H9 (cell line): ENCODE measurements around the gene CD300LD. TPM values are rescaled to one million over a fixed set of nuclear protein-coding genes. Genes with fewer than 3 reads are reported as not detected.

Experiments used
- DNase-seq: peaks from one replicate; pipeline ENCODE4 v3.0.0-alpha.2; 2017
- H2AFZ ChIP-seq: one replicate; pipeline ENCODE4 v1.6.1; 2013; ENCODE audit warnings: mild to moderate bottlenecking, low read length, control low read depth, moderate library complexity
- H2AK5ac ChIP-seq: 2 replicates; pipeline ENCODE4 v1.6.1; 2013; ENCODE audit warnings: low read length, control low read depth, mixed read lengths; ENCODE audit not compliant: insufficient read length
- H2BK120ac ChIP-seq: one replicate; pipeline ENCODE4 v1.6.1; 2013; ENCODE audit warnings: low read depth, mild to moderate bottlenecking, low read length, control low read depth, inconsistent platforms; ENCODE audit not compliant: poor library complexity, severe bottlenecking
- H2BK12ac ChIP-seq: 2 replicates; pipeline ENCODE4 v1.6.1; 2013; ENCODE audit warnings: low read length, control low read depth, mixed read lengths, low read depth; ENCODE audit not compliant: insufficient read length
- H2BK15ac ChIP-seq: 2 replicates; pipeline ENCODE4 v1.6.1; 2013; ENCODE audit warnings: low read depth, low read length, control low read depth
- H2BK20ac ChIP-seq: one replicate; pipeline ENCODE4 v1.6.1; 2013; ENCODE audit warnings: low read depth, mild to moderate bottlenecking, low read length, control low read depth, inconsistent platforms; ENCODE audit not compliant: poor library complexity, severe bottlenecking
- H2BK5ac ChIP-seq: 2 replicates; pipeline ENCODE4 v1.6.1; 2013; ENCODE audit warnings: low read length, control low read depth, mixed read lengths; ENCODE audit not compliant: insufficient read length
- H3K14ac ChIP-seq: 2 replicates; pipeline ENCODE4 v1.6.1; 2013; ENCODE audit warnings: low read length, control low read depth; ENCODE audit not compliant: insufficient read depth
- H3K18ac ChIP-seq: 2 replicates; pipeline ENCODE4 v1.6.1; 2013; ENCODE audit warnings: low read depth, mild to moderate bottlenecking, mixed read lengths, low read length, control low read depth; ENCODE audit not compliant: insufficient read length
- H3K23ac ChIP-seq: 2 replicates; pipeline ENCODE4 v1.6.1; 2013; ENCODE audit warnings: low read length, control low read depth, mixed read lengths, low read depth; ENCODE audit not compliant: insufficient read length
- H3K23me2 ChIP-seq: 2 replicates; pipeline ENCODE4 v1.6.1; 2013; ENCODE audit warnings: low read depth, mild to moderate bottlenecking, mixed read lengths, low read length, control low read depth; ENCODE audit not compliant: insufficient read length, poor library complexity, severe bottlenecking
- H3K27ac ChIP-seq: 2 replicates; pipeline ENCODE4 v1.5.1; 2013; ENCODE audit warnings: low read length, control low read depth, mixed read lengths, low read depth; ENCODE audit not compliant: insufficient read length
- H3K27me3 ChIP-seq: 2 replicates; pipeline ENCODE4 v1.6.1; 2013; ENCODE audit warnings: low read length, control low read depth, inconsistent platforms; ENCODE audit not compliant: insufficient read depth
- H3K4ac ChIP-seq: 2 replicates; pipeline ENCODE4 v1.6.1; 2013; ENCODE audit warnings: low read depth, mild to moderate bottlenecking, control low read depth, inconsistent platforms, low read length, moderate library complexity
- H3K4me1 ChIP-seq: 2 replicates; pipeline ENCODE4 v1.6.1; 2013; ENCODE audit warnings: low read length, control low read depth, inconsistent platforms; ENCODE audit not compliant: insufficient read depth
- H3K4me2 ChIP-seq: 2 replicates; pipeline ENCODE4 v1.6.1; 2013; ENCODE audit warnings: low read length, control low read depth, mixed read lengths; ENCODE audit not compliant: insufficient read length, insufficient read depth
- H3K56ac ChIP-seq: 2 replicates; pipeline ENCODE4 v1.6.1; 2013; ENCODE audit warnings: low read depth, mild to moderate bottlenecking, mixed read lengths, low read length, control low read depth; ENCODE audit not compliant: insufficient read length
- H3K79me1 ChIP-seq: 2 replicates; pipeline ENCODE4 v1.6.1; 2013; ENCODE audit warnings: low read depth, mild to moderate bottlenecking, moderate library complexity, low read length, control low read depth, inconsistent platforms; ENCODE audit not compliant: insufficient read depth, poor library complexity, severe bottlenecking
- H3K79me2 ChIP-seq: 2 replicates; pipeline ENCODE4 v1.6.1; 2013; ENCODE audit warnings: low read length, control low read depth, inconsistent platforms; ENCODE audit not compliant: insufficient read depth
- H3K9ac ChIP-seq: 2 replicates; pipeline ENCODE4 v1.6.1; 2013; ENCODE audit warnings: low read length, control low read depth, mixed read lengths; ENCODE audit not compliant: insufficient read length; ENCODE audit errors: extremely low read depth
- H3K9me3 ChIP-seq: one replicate; pipeline ENCODE4 v1.6.1; 2013; ENCODE audit warnings: low read depth, low read length, inconsistent platforms; ENCODE audit not compliant: control insufficient read depth
- H3T11ph ChIP-seq: one replicate; pipeline ENCODE4 v1.6.1; 2013; ENCODE audit warnings: mild to moderate bottlenecking, low read length, control low read depth, inconsistent platforms
- H4K20me1 ChIP-seq: one replicate; pipeline ENCODE4 v1.6.1; 2013; ENCODE audit not compliant: control insufficient read depth, insufficient read length, insufficient read depth
- H4K5ac ChIP-seq: 2 replicates; pipeline ENCODE4 v1.6.1; 2013; ENCODE audit warnings: low read depth, mild to moderate bottlenecking, mixed read lengths, low read length, control low read depth; ENCODE audit not compliant: insufficient read length
- H4K8ac ChIP-seq: replicated peaks from 2 replicates; pipeline ENCODE4 v1.6.1; 2013; ENCODE audit warnings: low read length, control low read depth, mixed read lengths, low read depth; ENCODE audit not compliant: insufficient read length
- H4K91ac ChIP-seq: 2 replicates; pipeline ENCODE4 v1.6.1; 2013; ENCODE audit warnings: low read depth, mild to moderate bottlenecking, moderate library complexity, mixed read lengths, low read length, control low read depth; ENCODE audit not compliant: insufficient read length
- H3K27ac Mint-ChIP-seq, 3 experiments: 2 replicates in 2 of 3; 3 replicates in 1 of 3; pipeline ENCODE4 v1.8.0; 2020 to 2021; ENCODE audit warnings: mixed read lengths in 3 of 3, mild to moderate bottlenecking in 1 of 3, moderate library complexity in 1 of 3
- H3K27me3 Mint-ChIP-seq: 2 replicates; pipeline ENCODE4 v1.8.0; 2021; ENCODE audit warnings: low read depth, mild to moderate bottlenecking, moderate library complexity, mixed read lengths
- H3K36me3 Mint-ChIP-seq, 3 experiments: 2 replicates in 2 of 3; 3 replicates in 1 of 3; pipeline ENCODE4 v1.8.0; 2020 to 2021; ENCODE audit warnings: low read depth in 3 of 3, mixed read lengths in 3 of 3; ENCODE audit not compliant: insufficient read depth in 1 of 3
- H3K4me1 Mint-ChIP-seq, 2 experiments: 2 replicates each; pipeline ENCODE4 v1.8.0; 2020; ENCODE audit warnings: mixed read lengths in 2 of 2
- H3K4me3 Mint-ChIP-seq, 2 experiments: 2 replicates in 1 of 2; 3 replicates in 1 of 2; pipeline ENCODE4 v1.8.0; 2020 to 2021; ENCODE audit warnings: mild to moderate bottlenecking in 2 of 2, mixed read lengths in 2 of 2, moderate library complexity in 1 of 2
- H3K9me3 Mint-ChIP-seq, 2 experiments: 2 replicates in 1 of 2; 3 replicates in 1 of 2; pipeline ENCODE4 v1.8.0; 2020; ENCODE audit warnings: mild to moderate bottlenecking in 2 of 2, mixed read lengths in 2 of 2, moderate library complexity in 1 of 2
- WGBS: extraction: QIAGEN DNeasy Blood & Tissue Kit; methylation state at CpG from one replicate; pipeline ENCODE4 v1.1.7; 2013; ENCODE audit warnings: missing lambda C conversion rate, low lambda C conversion rate, mixed read lengths; ENCODE audit not compliant: insufficient read length; ENCODE audit errors: extremely low coverage; 5-methylcytosine and 5-hydroxymethylcytosine counted together
- total RNA-seq: library from RNA; stranded (reverse); gene quantifications from 2 replicates; pipeline ENCODE4 v1.2.1, GENCODE V29; 2021
- TF ChIP-seq, protein P1 (sequence below): fragments of 200-600 bp; sonication (generic); conservative IDR thresholded peaks from 3 replicates; pipeline ENCODE4 v1.8.0; 2021; ENCODE audit warnings: antibody characterized with exemption, mild to moderate bottlenecking

The CD300LD gene
- total RNA-seq, 1 experiment from 2014 or later: not detected

DNA sequence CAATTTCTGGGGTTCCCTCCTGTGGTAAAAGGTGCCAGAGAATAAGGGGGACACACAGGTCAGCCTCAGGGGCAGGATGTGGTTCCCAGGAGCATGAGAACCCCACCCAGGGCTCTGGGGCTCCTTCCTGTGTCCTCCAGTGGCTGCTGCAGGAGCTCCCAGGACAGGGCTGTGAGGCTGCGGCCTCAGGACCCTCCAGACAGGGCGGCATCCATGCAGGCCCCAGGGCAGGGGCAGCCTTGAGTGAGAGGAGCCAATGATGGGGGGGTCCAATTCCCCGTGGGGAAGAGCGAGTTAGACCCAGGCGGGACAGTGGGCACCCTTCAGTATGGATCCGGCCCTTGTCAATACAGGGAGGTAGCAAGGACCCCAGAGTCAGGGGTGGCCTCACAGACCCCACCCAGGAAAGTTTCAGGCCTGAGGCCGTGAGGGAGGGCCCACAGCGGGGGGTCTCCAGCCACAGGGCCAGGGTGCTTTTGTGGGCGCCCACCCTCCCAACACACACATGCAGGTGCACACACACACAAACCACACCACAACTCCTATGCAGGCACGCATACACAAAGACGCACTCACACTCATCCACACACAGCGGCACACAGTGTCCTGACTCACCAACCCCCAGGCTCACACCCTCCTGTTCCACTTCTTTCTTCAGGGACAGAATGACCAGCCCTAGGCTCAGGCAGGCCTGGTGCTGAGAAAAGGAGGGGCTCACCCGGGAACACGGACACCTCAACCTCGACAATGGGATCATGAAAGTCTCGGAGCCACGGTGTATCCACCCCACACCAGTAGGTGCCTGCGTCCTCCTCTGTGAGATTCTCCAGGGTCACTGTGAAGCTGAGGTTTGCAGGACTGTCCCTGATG is 48.0 kb downstream of the CD300LD start:
- Histone ChIP-seq H2BK12ac (no peak overlapping the region), H4K20me1 (no peaks in the 10 kb centered on the region), H3K56ac (no peak overlapping the region), H3K79me1 (no peaks in the 10 kb centered on the region), H3K27me3 (no peaks in the 10 kb centered on the region), H4K5ac (no peak overlapping the region), H3K23me2 (no peaks in the 10 kb centered on the region), H3K4ac (no peak overlapping the region), H3K9ac (no peak overlapping the region), H3K27ac (no peak overlapping the region), H2BK120ac (no peak overlapping the region), H3K4me1 (no peaks in the 10 kb centered on the region), H4K91ac (no peak overlapping the region), H2AFZ (no peak overlapping the region), H3K14ac (no peak overlapping the region), H4K8ac (no peak overlapping the region), H3K79me2 (no peaks in the 10 kb centered on the region), H3T11ph (no peak overlapping the region), H2AK5ac (no peak overlapping the region), H3K9me3 (no peaks in the 10 kb centered on the region), H2BK5ac (no peak overlapping the region), H3K18ac (no peak overlapping the region), H2BK15ac (no peak overlapping the region), H3K23ac (no peak overlapping the region), H3K4me2 (no peak overlapping the region), H2BK20ac (no peak overlapping the region)
- no peak overlapping the region for H3K4me3 Mint-ChIP-seq
- WGBS: no CpG with 5 or more reads among the region's 18 CpGs
- TF ChIP-seq, protein P1, sequence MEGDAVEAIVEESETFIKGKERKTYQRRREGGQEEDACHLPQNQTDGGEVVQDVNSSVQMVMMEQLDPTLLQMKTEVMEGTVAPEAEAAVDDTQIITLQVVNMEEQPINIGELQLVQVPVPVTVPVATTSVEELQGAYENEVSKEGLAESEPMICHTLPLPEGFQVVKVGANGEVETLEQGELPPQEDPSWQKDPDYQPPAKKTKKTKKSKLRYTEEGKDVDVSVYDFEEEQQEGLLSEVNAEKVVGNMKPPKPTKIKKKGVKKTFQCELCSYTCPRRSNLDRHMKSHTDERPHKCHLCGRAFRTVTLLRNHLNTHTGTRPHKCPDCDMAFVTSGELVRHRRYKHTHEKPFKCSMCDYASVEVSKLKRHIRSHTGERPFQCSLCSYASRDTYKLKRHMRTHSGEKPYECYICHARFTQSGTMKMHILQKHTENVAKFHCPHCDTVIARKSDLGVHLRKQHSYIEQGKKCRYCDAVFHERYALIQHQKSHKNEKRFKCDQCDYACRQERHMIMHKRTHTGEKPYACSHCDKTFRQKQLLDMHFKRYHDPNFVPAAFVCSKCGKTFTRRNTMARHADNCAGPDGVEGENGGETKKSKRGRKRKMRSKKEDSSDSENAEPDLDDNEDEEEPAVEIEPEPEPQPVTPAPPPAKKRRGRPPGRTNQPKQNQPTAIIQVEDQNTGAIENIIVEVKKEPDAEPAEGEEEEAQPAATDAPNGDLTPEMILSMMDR: no peak
- no peaks in the 10 kb centered on the region for H3K36me3 Mint-ChIP-seq
- H3K9me3 Mint-ChIP-seq: peaks cover 0 to 2% of the 10 kb centered on the region in 2 experiments; a peak in 1 of 5 replicates
- H3K27me3 Mint-ChIP-seq: peaks cover 23% of the 10 kb centered on the region
- H3K27ac Mint-ChIP-seq: peak overlapping the region in 1 of 3 experiments; percentile 56; a peak in 2 of 7 replicates
- no peak for DNase-seq
- no peaks in the 10 kb centered on the region for H3K4me1 Mint-ChIP-seq
